HCT116 (cell line): ENCODE data around the gene STK35. TPM values are rescaled to one million over a fixed set of nuclear protein-coding genes. Genes with fewer than 3 reads are reported as not detected.

ENCODE experiments used
- ATAC-seq: fragments of 200-7000 bp; cut with Tn5 transposase; 2 replicates; pipeline ENCODE4 v1.9.1; 2020; ENCODE audit warnings: mild to moderate bottlenecking, moderate library complexity
- BruUV-seq: library from RNA; stranded (reverse); fragments of 400-500 nt; replicated peaks from 2 replicates; lab custom pipeline; 2021; lab: Mats Ljungman, UMichigan
- CTCF ChIA-PET: fragments of 300-600 bp; sonication (Branson Sonifier 250); formaldehyde crosslinking; loops from one replicate; lab custom pipeline; 2021; ENCODE audit warnings: antibody characterized with exemption; lab: Charles Lee
- POLR2A ChIA-PET: fragments of 300-600, 350-600 bp; sonication (Branson Sonifier 250); formaldehyde crosslinking; loops from one replicate; lab custom pipeline; 2021; ENCODE audit warnings: antibody characterized with exemption; lab: Charles Lee
- RAD21 ChIA-PET, 2 experiments: fragments of 300-600 bp; sonication (Branson Sonifier 250); formaldehyde crosslinking; loops; one replicate each; lab custom pipeline; 2023; ENCODE audit warnings: low total read pairs in 2 of 2; ENCODE audit not compliant: uncharacterized antibody in 2 of 2, unreplicated experiment in 2 of 2, low non-redundant PET in 1 of 2; lab: Charles Lee
- DNase-seq: peaks from one replicate; pipeline ENCODE4 v3.0.0-alpha.2; 2010; ENCODE audit warnings: low read depth, low spot score
- H2AFZ ChIP-seq: fragments of 200-600 bp; shearing (Covaris generic), sonication (generic); 2 replicates; pipeline ENCODE4 v1.6.1; 2017; ENCODE audit warnings: low read depth, mixed run types, mixed read lengths, antibody characterized with exemption, low read length; ENCODE audit not compliant: poor library complexity, severe bottlenecking
- H3K27ac ChIP-seq: 2 replicates; pipeline ENCODE4 v1.5.1; 2012; ENCODE audit warnings: low read depth, low read length
- H3K27me3 ChIP-seq: fragments of 200-600 bp; sonication (generic); 2 replicates; pipeline ENCODE4 v1.6.1; 2016; ENCODE audit warnings: mixed run types, low read length, mixed read lengths; ENCODE audit not compliant: insufficient read depth
- H3K36me3 ChIP-seq, 2 experiments: fragments of 200-500 bp in 1 of 2; fragments of 200-600 bp in 1 of 2; sonication (Bioruptor generic) in 1 of 2; sonication (generic) in 1 of 2; 2 replicates each; pipeline versions ENCODE4 v1.5.1 to v1.6.1; 2014 to 2016; ENCODE audit warnings: low read length in 2 of 2, inconsistent platforms in 1 of 2, mixed read lengths in 1 of 2, mixed run types in 1 of 2; ENCODE audit not compliant: insufficient read depth in 2 of 2, control insufficient read depth in 1 of 2
- H3K4me1 ChIP-seq, 2 experiments: fragments of 200-600 bp in 1 of 2; sonication (generic) in 1 of 2; 2 replicates each; pipeline versions ENCODE4 v1.5.1 to v1.6.1; 2012 to 2017; ENCODE audit warnings: low read length in 2 of 2, inconsistent platforms in 1 of 2, mild to moderate bottlenecking in 1 of 2, mixed read lengths in 1 of 2, mixed run types in 1 of 2, moderate library complexity in 1 of 2; ENCODE audit not compliant: insufficient read depth in 2 of 2, control insufficient read depth in 1 of 2
- H3K4me2 ChIP-seq: fragments of 200-600 bp; sonication (generic); 2 replicates; pipeline ENCODE4 v1.6.1; 2017; ENCODE audit warnings: mixed run types, low read length, mixed read lengths
- H3K4me3 ChIP-seq, 2 experiments: fragments of 200-600 bp in 1 of 2; sonication (generic) in 1 of 2; replicated peaks in 1 of 2; 2 replicates each; pipeline ENCODE4 v1.5.1; 2011 to 2016; ENCODE audit warnings: low read length in 2 of 2, control low read depth in 1 of 2, low read depth in 1 of 2, mild to moderate bottlenecking in 1 of 2, mixed read lengths in 1 of 2, mixed run types in 1 of 2
- H3K79me2 ChIP-seq: fragments of 200-600 bp; sonication (generic); 2 replicates; pipeline ENCODE4 v1.6.1; 2017; ENCODE audit warnings: mild to moderate bottlenecking, mixed run types, low read length, moderate library complexity, mixed read lengths; ENCODE audit not compliant: insufficient read depth
- H3K9ac ChIP-seq: fragments of 200-600 bp; sonication (generic); 2 replicates; pipeline ENCODE4 v1.6.1; 2016; ENCODE audit warnings: low read length, mixed read lengths
- H3K9me2 ChIP-seq: fragments of 200-600 bp; sonication (generic), shearing (Covaris generic); 2 replicates; pipeline ENCODE4 v1.6.1; 2017; ENCODE audit warnings: mixed run types, mild to moderate bottlenecking, moderate library complexity; ENCODE audit not compliant: insufficient read depth
- H3K9me3 ChIP-seq, 2 experiments: fragments of 200-500 bp in 1 of 2; fragments of 200-600 bp in 1 of 2; sonication (Bioruptor generic) in 1 of 2; sonication (generic) in 1 of 2; 2 replicates each; pipeline ENCODE4 v1.6.1; 2014 to 2017; ENCODE audit warnings: low read length in 2 of 2, mixed read lengths in 2 of 2, inconsistent platforms in 1 of 2, low read depth in 1 of 2, mild to moderate bottlenecking in 1 of 2, mixed run types in 1 of 2, moderate library complexity in 1 of 2; ENCODE audit not compliant: control insufficient read depth in 1 of 2, insufficient read depth in 1 of 2
- H4K20me1 ChIP-seq: fragments of 200-600 bp; sonication (generic), shearing (Covaris generic); 2 replicates; pipeline ENCODE4 v1.6.1; 2017; ENCODE audit warnings: mixed run types, mild to moderate bottlenecking, moderate library complexity; ENCODE audit not compliant: insufficient read depth
- CEBPB ChIP-seq: IDR thresholded peaks from 2 replicates; pipeline ENCODE4 v1.6.1; 2012; ENCODE audit warnings: low read depth
- CTCF ChIP-seq, 3 experiments: fragments of 200-600 bp in 1 of 3; sonication (generic) in 1 of 3; IDR thresholded peaks in 2 of 3; conservative IDR thresholded peaks in 1 of 3; 2 replicates each; pipeline ENCODE4 v1.5.1; 2012 to 2017; ENCODE audit warnings: low read depth in 2 of 3, low read length in 2 of 3, antibody characterized with exemption in 1 of 3, borderline replicate concordance in 1 of 3, control low read depth in 1 of 3, mild to moderate bottlenecking in 1 of 3, mixed read lengths in 1 of 3, mixed run types in 1 of 3, moderate library complexity in 1 of 3; ENCODE audit not compliant: insufficient read depth in 1 of 3
- EGR1 ChIP-seq: IDR thresholded peaks from 2 replicates; pipeline ENCODE4 v1.6.1; 2012; ENCODE audit warnings: low read depth
- ELF1 ChIP-seq: IDR thresholded peaks from 2 replicates; pipeline ENCODE4 v1.6.1; 2012; ENCODE audit warnings: low read depth, borderline replicate concordance
- EZH2 ChIP-seq: fragments of 200-600 bp; sonication (generic); IDR thresholded peaks from 2 replicates; pipeline ENCODE4 v1.6.1; 2017; ENCODE audit warnings: antibody characterized with exemption, mixed run types
- EZH2phosphoT487 ChIP-seq: fragments of 200-600 bp; IDR thresholded peaks from 2 replicates; pipeline ENCODE4 v1.6.1; 2018; ENCODE audit warnings: antibody characterized with exemption, borderline replicate concordance
- FOSL1 ChIP-seq: IDR thresholded peaks from 2 replicates; pipeline ENCODE4 v1.6.1; 2012; ENCODE audit warnings: low read depth
- JUND ChIP-seq: IDR thresholded peaks from 2 replicates; pipeline ENCODE4 v1.6.1; 2012
- MAX ChIP-seq: IDR thresholded peaks from 2 replicates; pipeline ENCODE4 v1.6.1; 2012
- POLR2A ChIP-seq: IDR thresholded peaks from 2 replicates; pipeline ENCODE4 v1.7.0; 2011; ENCODE audit warnings: borderline replicate concordance; ENCODE audit not compliant: insufficient read depth, insufficient read length; ENCODE audit errors: extremely low read depth
- SIN3A ChIP-seq: IDR thresholded peaks from 2 replicates; pipeline ENCODE4 v1.6.1; 2012; ENCODE audit warnings: low read depth
- ZFX ChIP-seq: fragments of 450-650 bp; IDR thresholded peaks from 2 replicates; pipeline ENCODE4 v1.6.1; 2017
- intact Hi-C: fragments of 100-400 bp; cut with micrococcal nuclease; formaldehyde crosslinking; loops from 2 replicates; pipeline ENCODE4 v1.10.0; 2022
- total RNA-seq: library from RNA; stranded (reverse); gene quantifications from one replicate; pipeline ENCODE4 v1.2.1, GENCODE V29; 2021; ENCODE audit not compliant: unreplicated experiment
- TF ChIP-seq, protein P1 (sequence below): IDR thresholded peaks from 2 replicates; pipeline ENCODE4 v1.6.1; 2012

Gene STK35
- total RNA-seq, 1 experiment from 2014 or later = 32.8 TPM

GRCh38 chr20:2116170-2116940, 14.7 kb downstream of the STK35 start:
- Histone ChIP-seq H2AFZ (no peak overlapping the region), H3K9me2 (no peaks in the 10 kb centered on the region), H3K27ac (no peak overlapping the region), H4K20me1 (no peaks in the 10 kb centered on the region), H3K9ac (no peak overlapping the region), H3K4me1 (no peaks in the 10 kb centered on the region), H3K4me2 (no peak overlapping the region), H3K79me2 (peaks cover 97% of the 10 kb centered on the region), H3K36me3 (peaks cover 13 to 33% of the 10 kb centered on the region in 2 experiments), H3K27me3 (no peaks in the 10 kb centered on the region), H3K4me3 (no peak overlapping the region), H3K9me3 (no peaks in the 10 kb centered on the region)
- DNase-seq (no peak), ATAC-seq (no peak)
- TF ChIP-seq CTCF (IDR thresholded peaks at IDR 0.05 in 2 of 3, conservative IDR thresholded peaks at IDR 0.05 in 1 of 3; ENCODE audit: borderline replicate concordance in 1 of 3, insufficient read depth in 1 of 3, low read depth in 2 of 3, low read length in 2 of 3) (no peak), MAX (no peak), JUND (no peak), EZH2 (no peak), CEBPB (no peak)
- TF ChIP-seq, protein P1, sequence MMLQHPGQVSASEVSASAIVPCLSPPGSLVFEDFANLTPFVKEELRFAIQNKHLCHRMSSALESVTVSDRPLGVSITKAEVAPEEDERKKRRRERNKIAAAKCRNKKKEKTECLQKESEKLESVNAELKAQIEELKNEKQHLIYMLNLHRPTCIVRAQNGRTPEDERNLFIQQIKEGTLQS = no peak
- intact Hi-C loops = no loop called here
- ChIA-PET POLR2A (no interaction called here), CTCF (no interaction called here), RAD21 (no interaction called here)
- no TSS peak for BruUV-seq

GRCh38 chr20:2118783-2119182, 17.2 kb downstream of the STK35 start:
- intact Hi-C loops = no loop called here
- ChIA-PET POLR2A (no interaction called here), RAD21 (no interaction called here), CTCF (no interaction called here)
- Histone ChIP-seq H4K20me1 (no peaks in the 10 kb centered on the region), H3K27ac (no peak overlapping the region), H2AFZ (no peak overlapping the region), H3K4me1 (no peaks in the 10 kb centered on the region), H3K4me3 (no peak overlapping the region), H3K79me2 (peaks cover 97% of the 10 kb centered on the region), H3K36me3 (peaks cover 11 to 34% of the 10 kb centered on the region in 2 experiments), H3K9ac (no peak overlapping the region), H3K4me2 (no peak overlapping the region), H3K9me3 (no peaks in the 10 kb centered on the region), H3K9me2 (no peaks in the 10 kb centered on the region), H3K27me3 (no peaks in the 10 kb centered on the region)
- TF ChIP-seq, protein P1 = no peak
- TF ChIP-seq CEBPB = no peak
- TF ChIP-seq FOSL1 = no peak
- no peak for TF ChIP-seq ZFX
- no peak for TF ChIP-seq EZH2phosphoT487
- TF ChIP-seq ELF1 = no peak
- TF ChIP-seq POLR2A = no peak
- no peak for TF ChIP-seq SIN3A
- TF ChIP-seq EGR1 = no peak
- no peak for DNase-seq
- no peak for ATAC-seq
- BruUV-seq = no TSS peak
